GM12864 (cell line): ENCODE data around the gene ALDH1A2.
"Not testable (repeated sequence)": the region's sequence is repeated elsewhere in the genome, so short reads cannot be mapped to it uniquely, and the experiment has no call there.

Experiments used
- DNase-seq: peaks from one replicate; pipeline ENCODE4 v3.0.0-alpha.2; 2011; ENCODE audit warnings: low read depth
- H3K4me3 ChIP-seq: 2 replicates; pipeline ENCODE4 v1.5.1; 2011; ENCODE audit warnings: mild to moderate bottlenecking, low read depth, low read length, control low read depth
- TF ChIP-seq, protein P1 (sequence below): IDR thresholded peaks from 2 replicates; pipeline ENCODE4 v1.5.1; 2011; ENCODE audit warnings: low read depth, mild to moderate bottlenecking, moderate library complexity, low read length, control low read depth, inconsistent platforms; ENCODE audit errors: missing control alignments

The ALDH1A2 gene

DNA sequence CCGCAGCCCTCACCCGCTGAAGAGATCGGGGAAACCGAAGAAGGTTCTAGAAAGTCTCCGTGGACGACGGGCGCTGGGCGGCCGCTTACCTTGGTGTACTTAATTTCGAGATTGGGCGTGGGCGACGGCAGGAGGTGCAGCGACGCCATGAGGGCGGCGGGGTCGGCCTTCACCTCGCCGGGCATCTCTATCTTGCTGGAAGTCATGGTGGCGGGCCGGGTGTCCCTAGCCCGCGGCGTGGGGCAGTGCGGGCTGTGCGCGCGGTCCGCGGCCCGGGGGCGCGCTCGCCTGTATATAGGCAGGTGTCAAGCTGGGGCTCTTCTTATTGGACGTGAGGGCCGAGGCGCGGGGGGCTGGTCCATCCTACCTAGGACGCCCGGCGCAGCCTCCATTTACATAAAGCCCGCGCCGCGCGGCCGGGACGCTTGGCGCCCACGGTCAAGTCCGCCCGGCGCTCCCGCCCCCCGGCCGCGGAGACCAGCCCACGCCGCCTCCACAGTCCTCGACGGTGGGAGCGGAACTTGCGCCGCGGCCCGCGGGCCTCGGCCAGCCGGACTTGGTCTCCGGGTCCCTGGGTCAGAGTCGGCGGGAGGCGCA, at the start of gene ALDH1A2:
ALDH1A2 (minus strand) TSS at position 267 of the 597 bp plus-strand sequence; CDS start at position 206, 61 bp downstream.
- no peak for DNase-seq
- TF ChIP-seq, protein P1, sequence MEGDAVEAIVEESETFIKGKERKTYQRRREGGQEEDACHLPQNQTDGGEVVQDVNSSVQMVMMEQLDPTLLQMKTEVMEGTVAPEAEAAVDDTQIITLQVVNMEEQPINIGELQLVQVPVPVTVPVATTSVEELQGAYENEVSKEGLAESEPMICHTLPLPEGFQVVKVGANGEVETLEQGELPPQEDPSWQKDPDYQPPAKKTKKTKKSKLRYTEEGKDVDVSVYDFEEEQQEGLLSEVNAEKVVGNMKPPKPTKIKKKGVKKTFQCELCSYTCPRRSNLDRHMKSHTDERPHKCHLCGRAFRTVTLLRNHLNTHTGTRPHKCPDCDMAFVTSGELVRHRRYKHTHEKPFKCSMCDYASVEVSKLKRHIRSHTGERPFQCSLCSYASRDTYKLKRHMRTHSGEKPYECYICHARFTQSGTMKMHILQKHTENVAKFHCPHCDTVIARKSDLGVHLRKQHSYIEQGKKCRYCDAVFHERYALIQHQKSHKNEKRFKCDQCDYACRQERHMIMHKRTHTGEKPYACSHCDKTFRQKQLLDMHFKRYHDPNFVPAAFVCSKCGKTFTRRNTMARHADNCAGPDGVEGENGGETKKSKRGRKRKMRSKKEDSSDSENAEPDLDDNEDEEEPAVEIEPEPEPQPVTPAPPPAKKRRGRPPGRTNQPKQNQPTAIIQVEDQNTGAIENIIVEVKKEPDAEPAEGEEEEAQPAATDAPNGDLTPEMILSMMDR, result no peak
- H3K4me3 ChIP-seq, result no peak within 1 kb of the TSS

DNA sequence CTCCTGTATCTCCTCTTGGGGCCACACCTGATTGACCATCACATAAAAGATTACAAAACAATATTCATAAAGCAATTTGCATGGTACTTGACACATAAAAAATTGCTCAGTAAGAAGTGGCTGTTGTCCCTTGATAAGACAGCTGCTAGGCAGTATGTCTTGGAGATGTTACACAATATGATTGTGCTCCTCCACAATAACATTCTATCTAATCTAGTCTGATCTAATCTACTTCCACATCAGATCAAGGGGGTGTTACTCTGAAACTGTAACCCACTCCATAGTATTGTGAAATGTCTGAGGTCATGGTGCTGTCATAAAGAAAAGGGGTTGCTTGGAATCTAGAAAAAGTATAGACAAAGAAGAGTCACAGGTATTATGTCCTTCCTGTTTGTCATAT, 49.3 kb upstream of the ALDH1A2 start:
- H3K4me3 ChIP-seq, result no peak overlapping the region
- TF ChIP-seq, protein P1, result no peak
- no peak for DNase-seq

DNA sequence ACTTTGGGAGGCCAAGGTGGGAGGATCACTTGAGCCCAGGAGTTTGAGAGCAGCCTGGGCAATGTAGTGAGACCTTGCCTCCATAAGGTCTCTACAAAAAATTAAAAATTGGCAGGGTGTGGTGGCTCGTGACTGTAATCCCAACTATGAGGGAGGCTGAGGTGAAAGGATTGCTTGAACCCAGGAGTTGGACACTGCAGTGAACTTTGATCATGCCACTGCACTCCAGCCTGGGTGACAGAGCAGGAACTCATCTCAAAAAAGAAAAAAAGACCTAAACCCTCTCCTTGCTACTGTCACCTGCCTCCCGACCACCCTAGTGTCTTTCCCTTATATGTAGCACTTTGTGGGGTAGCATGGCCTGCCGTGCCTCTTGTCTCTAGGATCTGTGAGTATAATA, 48.9 kb upstream of the ALDH1A2 start:
- H3K4me3 ChIP-seq, result no peak overlapping the region
- TF ChIP-seq, protein P1, result no peak
- DNase-seq, result no peak

DNA sequence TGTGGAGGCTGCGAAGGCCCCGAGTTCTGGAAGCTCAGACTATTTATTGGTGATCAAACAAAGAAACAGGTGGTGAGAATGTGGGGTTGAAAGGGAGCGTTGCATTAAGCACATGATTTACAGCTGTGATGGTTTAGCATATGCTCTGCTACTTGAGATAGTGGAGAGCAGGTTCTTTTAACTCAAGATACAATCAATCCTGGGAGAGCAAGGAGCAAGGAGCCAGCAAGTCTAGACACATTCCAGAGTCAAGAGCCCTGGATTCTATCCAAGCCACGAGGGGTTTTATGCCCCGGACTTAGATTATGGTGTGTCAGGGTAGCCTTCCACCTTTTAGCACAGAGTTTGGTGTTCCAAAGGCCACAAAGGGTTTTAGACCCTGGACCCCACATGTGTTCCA, 47.8 kb upstream of the ALDH1A2 start:
- H3K4me3 ChIP-seq, DNase-seq: not testable (repeated sequence)

DNA sequence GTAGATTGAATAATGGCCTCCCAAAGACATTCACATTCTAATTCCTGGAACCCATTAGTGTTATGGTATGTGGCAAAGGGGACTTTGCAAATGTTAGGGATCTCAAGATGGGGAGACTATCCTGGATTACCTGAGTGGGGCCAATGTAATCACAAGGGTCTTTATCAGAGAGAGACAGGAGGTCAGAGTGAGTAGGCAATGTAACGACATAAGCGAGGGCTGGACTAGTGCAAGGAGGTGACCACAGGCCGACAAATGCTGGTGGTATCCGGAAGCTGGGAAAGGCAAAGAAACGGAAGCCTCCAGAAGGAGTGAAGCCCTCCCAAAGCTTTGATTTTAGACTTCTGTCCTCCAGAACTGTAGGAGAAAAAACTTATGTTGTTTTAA, 46.2 kb upstream of the ALDH1A2 start:
- no peak overlapping the region for H3K4me3 ChIP-seq
- DNase-seq, result no peak
- TF ChIP-seq, protein P1, result no peak

DNA sequence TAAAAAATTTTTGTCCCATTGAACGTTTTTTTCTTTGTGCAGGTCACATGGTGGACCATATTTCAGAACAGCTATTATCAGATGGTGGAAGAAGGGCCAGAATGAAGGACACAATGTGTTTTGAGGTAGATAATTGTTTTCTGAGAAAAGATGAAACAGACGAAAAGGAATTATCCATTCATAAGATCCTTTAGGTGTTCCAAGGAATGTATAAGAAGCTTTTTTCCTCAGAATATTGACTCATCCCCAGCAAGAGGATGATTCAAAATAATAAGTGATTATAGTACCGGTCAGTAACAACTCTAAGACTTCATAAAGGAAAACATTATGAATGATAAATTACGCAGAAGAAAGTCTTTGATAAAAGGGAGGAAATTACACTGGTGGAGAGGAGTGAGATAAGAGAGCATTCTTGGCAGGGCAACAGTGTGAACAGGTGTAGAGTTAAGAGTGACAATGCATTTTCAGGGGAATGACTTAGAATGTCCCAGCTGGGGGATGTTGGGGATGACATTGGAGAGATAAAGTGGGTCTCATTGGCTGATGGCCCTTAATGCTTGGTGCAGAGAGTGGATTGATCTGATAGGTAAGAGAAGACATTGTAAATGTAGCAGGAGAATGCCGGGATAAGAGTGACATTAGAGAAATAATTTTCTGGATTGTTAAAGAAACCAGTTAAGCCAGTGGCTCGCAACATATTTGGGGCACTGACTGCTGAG, 45.6 kb upstream of the ALDH1A2 start:
- TF ChIP-seq, protein P1, result no peak
- DNase-seq, result no peak
- H3K4me3 ChIP-seq, result no peak overlapping the region

DNA sequence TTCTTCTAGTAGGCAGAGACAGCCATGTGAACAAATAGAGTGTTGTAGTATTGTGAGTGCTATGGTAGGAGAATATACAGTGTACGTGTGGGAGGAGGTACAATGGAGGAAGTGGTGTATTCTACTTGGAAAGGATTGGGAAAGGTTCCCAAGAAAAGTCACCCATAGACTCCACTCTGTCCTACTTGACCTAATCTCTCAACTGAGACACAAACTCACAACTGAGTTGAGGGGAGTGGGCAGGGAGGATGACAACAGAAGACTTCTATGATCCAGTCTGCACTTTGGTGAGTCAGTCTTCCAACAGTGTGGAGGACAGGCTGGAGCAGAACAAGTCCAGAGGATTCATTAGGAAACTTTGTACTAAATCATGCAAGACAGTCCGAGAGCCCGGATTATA, 43.9 kb upstream of the ALDH1A2 start:
- no peak for DNase-seq
- no peak overlapping the region for H3K4me3 ChIP-seq
- TF ChIP-seq, protein P1, result no peak
